Adipocyte (in vitro differentiated cells): Measurements from ENCODE around the gene DAPP1.
"Not testable (repeated sequence)": the region's sequence is repeated elsewhere in the genome, so short reads cannot be mapped to it uniquely, and the experiment has no call there.

Experiments
- DNase-seq: peaks from one replicate; pipeline ENCODE4 v3.0.0-alpha.2; 2015; ENCODE audit warnings: low read depth
- H3K27me3 ChIP-seq: replicated peaks from 2 replicates; pipeline ENCODE4 v1.7.0; 2013; ENCODE audit warnings: mild to moderate bottlenecking, low read length, moderate library complexity; ENCODE audit not compliant: control insufficient read depth, insufficient read depth
- H3K36me3 ChIP-seq: 2 replicates; pipeline ENCODE4 v1.7.0; 2013; ENCODE audit warnings: low read length, mild to moderate bottlenecking, moderate library complexity; ENCODE audit not compliant: control insufficient read depth, insufficient read depth, severe bottlenecking
- H3K4me1 ChIP-seq: 2 replicates; pipeline ENCODE4 v1.7.0; 2013; ENCODE audit warnings: mild to moderate bottlenecking, low read length, moderate library complexity; ENCODE audit not compliant: control insufficient read depth, insufficient read depth
- H3K4me3 ChIP-seq: 2 replicates; pipeline ENCODE4 v1.7.0; 2013; ENCODE audit warnings: mild to moderate bottlenecking, low read length, moderate library complexity
- H3K9ac ChIP-seq: 2 replicates; pipeline ENCODE4 v1.7.0; 2013; ENCODE audit warnings: mild to moderate bottlenecking, low read length, moderate library complexity
- H3K9me3 ChIP-seq: 2 replicates; pipeline ENCODE4 v1.7.0; 2013; ENCODE audit warnings: mild to moderate bottlenecking, low read length, moderate library complexity; ENCODE audit not compliant: control insufficient read depth

Gene DAPP1, protein sequence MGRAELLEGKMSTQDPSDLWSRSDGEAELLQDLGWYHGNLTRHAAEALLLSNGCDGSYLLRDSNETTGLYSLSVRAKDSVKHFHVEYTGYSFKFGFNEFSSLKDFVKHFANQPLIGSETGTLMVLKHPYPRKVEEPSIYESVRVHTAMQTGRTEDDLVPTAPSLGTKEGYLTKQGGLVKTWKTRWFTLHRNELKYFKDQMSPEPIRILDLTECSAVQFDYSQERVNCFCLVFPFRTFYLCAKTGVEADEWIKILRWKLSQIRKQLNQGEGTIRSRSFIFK

GRCh38 chr4:99816545-99817308 is at the start of gene DAPP1:
TSS of gene DAPP1 (plus strand) at chr4:99816827. CDS start at chr4:99816914, 87 bp downstream.
- Histone ChIP-seq H3K36me3 (no peaks in the 10 kb centered on the region), H3K9me3 (no peaks in the 10 kb centered on the region), H3K27me3 (peaks cover 24% of the 10 kb centered on the region), H3K9ac (no peak within 1 kb of the TSS), H3K4me1 (no peaks in the 10 kb centered on the region), H3K4me3 (no peak within 1 kb of the TSS)
- no peak for DNase-seq

GRCh38 chr4:99770842-99771241 is 45.8 kb upstream of the DAPP1 start:
- H3K36me3 ChIP-seq, H3K4me3 ChIP-seq, H3K9ac ChIP-seq, H3K4me1 ChIP-seq, DNase-seq, H3K9me3 ChIP-seq: not testable (repeated sequence)
- H3K27me3 ChIP-seq = peaks cover 10% of the 10 kb centered on the region

- H3K4me1 ChIP-seq = no peaks in the 10 kb centered on the region
- H3K9me3 ChIP-seq = peaks cover 2% of the 10 kb centered on the region
- H3K9ac ChIP-seq = no peak overlapping the region
- H3K4me3 ChIP-seq = no peak overlapping the region
- DNase-seq = no peak
- no peaks in the 10 kb centered on the region for H3K36me3 ChIP-seq
- H3K27me3 ChIP-seq = no peaks in the 10 kb centered on the region
Observed at GRCh38 chr4:99783940-99784339, 32.7 kb upstream of the DAPP1 start.

DNA sequence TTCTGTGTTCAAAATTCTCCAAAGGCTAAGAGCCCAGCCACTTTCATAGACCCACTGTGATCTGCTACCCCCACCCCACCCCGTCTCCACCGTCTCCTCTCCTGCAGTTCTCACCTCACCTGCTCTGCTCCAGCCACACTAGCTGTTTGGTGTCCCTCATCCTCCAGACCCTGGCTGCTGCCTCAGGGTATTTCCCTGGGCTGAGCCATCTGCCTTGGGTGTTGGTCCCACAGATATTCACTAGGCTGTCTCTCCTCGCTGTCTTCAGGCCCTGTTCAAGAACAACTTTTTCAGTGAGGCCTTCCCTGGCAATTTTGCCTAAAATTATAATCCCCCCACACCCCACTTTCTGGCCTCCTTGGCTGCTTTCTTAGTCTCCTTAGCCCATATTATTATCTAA is 31.8 kb upstream of the DAPP1 start:
- H3K27me3 ChIP-seq = no peaks in the 10 kb centered on the region
- H3K4me1 ChIP-seq = no peaks in the 10 kb centered on the region
- DNase-seq = no peak
- no peak overlapping the region for H3K4me3 ChIP-seq
- H3K9me3 ChIP-seq = peaks cover 7% of the 10 kb centered on the region
- no peaks in the 10 kb centered on the region for H3K36me3 ChIP-seq
- no peak overlapping the region for H3K9ac ChIP-seq

DNA sequence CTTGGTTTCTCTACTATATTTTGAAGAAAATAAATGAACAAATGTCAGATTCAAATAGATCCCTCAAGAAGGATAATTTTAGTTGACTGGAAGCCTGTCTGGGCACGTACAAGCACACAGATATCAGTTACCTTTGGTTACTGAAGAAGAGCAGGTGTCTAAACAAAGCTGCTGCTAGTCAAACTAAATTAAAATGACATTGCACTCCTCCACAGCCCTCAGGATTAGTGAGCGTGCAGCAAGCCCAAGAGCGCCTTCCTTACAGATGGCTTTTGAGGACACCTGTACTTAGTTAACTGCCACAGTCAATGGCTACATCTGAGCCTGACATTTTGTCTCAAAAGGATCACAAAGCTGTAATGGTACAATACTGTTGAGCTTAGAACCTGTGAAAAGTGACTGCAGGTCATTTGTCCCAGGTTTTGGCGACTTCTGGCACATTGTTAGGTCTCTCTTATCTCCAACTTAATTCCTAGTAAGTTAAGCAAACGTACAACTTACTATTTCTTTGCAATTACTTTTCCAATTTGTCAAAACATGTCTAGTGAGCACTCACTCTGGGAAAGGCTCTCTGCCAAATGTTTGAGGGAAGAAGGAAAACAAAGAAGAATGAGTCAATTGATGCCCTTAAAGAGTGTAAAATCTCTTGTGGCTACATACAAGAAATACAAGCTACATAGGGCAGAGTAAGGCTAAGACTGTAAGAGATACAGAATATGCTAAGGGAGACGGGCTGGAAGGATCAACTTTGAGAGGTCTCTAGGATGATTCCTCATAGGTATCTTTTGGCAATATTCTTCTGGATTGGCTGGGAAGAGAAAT is 25.6 kb upstream of the DAPP1 start:
- no peaks in the 10 kb centered on the region for H3K36me3 ChIP-seq
- H3K27me3 ChIP-seq = peaks cover 5% of the 10 kb centered on the region
- H3K9ac ChIP-seq = no peak overlapping the region
- peaks cover 7% of the 10 kb centered on the region for H3K9me3 ChIP-seq
- peak; percentile 16 for DNase-seq
- H3K4me3 ChIP-seq = no peak overlapping the region
- no peaks in the 10 kb centered on the region for H3K4me1 ChIP-seq

- H3K9me3 ChIP-seq = no peaks in the 10 kb centered on the region
- DNase-seq = no peak
Observed at GRCh38 chr4:99800332-99801004, 16.2 kb upstream of the DAPP1 start.

GRCh38 chr4:99801005-99801699 is 15.5 kb upstream of the DAPP1 start:
- H3K4me3 ChIP-seq = no peak overlapping the region
- H3K36me3 ChIP-seq = no peaks in the 10 kb centered on the region
- H3K9ac ChIP-seq = no peak overlapping the region
- no peak for DNase-seq
- H3K9me3 ChIP-seq = no peaks in the 10 kb centered on the region
- H3K27me3 ChIP-seq = peaks cover 25% of the 10 kb centered on the region
- peaks cover 21% of the 10 kb centered on the region for H3K4me1 ChIP-seq

More at GRCh38 chr4:99800332-99801004, 16.2 kb upstream of the DAPP1 start:
- peak overlapping the region; percentile 7 for H3K4me3 ChIP-seq
- H3K36me3 ChIP-seq = no peaks in the 10 kb centered on the region
- peaks cover 21% of the 10 kb centered on the region for H3K4me1 ChIP-seq
- H3K9ac ChIP-seq = peak overlapping the region; percentile 2
- peaks cover 25% of the 10 kb centered on the region for H3K27me3 ChIP-seq

DNA sequence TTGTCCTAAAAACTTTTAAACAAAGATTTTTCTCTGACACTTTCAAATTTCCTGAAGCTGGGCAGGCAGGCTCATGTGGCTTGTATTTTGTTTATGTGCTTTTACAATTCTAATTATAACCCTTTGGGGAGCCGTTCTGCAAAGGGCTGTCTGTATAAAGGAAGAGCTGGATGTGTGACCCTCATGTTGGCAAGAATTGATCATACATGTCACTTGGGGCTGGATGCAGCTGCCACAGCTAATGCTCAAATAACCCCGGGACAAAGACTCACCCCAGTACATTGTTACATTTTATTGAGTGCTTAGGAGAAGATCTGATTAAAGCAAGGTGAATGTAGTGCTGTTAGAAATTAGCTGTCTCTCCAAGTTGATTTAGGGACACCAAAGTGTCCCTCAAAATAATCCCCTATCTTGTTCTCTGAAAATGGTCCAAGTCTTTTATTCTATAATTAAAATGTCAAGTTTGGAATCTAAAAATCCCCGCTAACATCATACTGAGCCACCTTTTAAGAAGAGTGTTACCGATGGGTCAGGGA is 13.0 kb upstream of the DAPP1 start:
- no peak overlapping the region for H3K4me3 ChIP-seq
- no peaks in the 10 kb centered on the region for H3K9me3 ChIP-seq
- peaks cover 21% of the 10 kb centered on the region for H3K4me1 ChIP-seq
- peaks cover 25% of the 10 kb centered on the region for H3K27me3 ChIP-seq
- H3K9ac ChIP-seq = no peak overlapping the region
- no peaks in the 10 kb centered on the region for H3K36me3 ChIP-seq
- DNase-seq = no peak

DNA sequence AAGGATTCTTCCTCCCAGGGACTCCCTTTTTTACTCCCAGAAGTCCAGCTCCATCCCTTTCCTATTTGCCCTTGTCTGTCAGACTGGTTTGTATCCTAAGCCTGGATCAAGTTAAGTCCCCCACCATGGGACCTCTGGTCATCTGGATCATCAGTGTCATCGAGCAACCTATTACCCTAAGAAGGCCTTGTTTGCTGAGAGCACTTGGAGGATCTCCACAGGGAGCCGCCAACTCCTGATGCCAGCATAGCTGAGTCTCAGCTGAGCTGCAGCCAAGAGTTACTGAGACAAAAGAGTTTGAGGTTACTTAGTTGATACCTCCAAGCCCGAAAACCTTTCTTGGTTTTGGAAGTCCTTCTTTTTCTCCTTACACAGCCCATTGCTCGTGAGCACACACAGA is 10.1 kb upstream of the DAPP1 start:
- H3K4me1 ChIP-seq = no peaks in the 10 kb centered on the region
- DNase-seq = no peak
- H3K4me3 ChIP-seq = no peak overlapping the region
- no peaks in the 10 kb centered on the region for H3K9me3 ChIP-seq
- no peak overlapping the region for H3K9ac ChIP-seq
- peaks cover 25% of the 10 kb centered on the region for H3K27me3 ChIP-seq
- no peaks in the 10 kb centered on the region for H3K36me3 ChIP-seq

DNA sequence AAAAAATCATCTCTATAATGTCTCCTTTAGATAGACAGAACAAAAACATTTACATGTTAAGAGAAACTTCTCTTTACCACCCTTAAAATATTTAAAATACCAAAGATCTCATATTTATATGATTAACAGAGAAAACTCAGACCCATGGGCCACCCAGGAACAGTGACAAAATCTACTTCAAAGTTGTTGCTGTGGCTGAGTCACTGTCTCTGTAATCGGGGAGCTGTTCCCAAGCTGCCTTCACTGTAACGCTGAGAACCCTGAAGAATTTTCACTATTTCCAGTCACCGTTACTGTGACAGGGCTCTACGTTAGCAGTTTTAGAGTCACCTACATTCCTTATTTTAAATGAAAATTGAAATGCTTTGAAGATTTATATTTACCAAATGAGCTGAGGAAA is 9.0 kb upstream of the DAPP1 start:
- Histone ChIP-seq H3K36me3 (no peaks in the 10 kb centered on the region), H3K4me1 (no peaks in the 10 kb centered on the region), H3K27me3 (peaks cover 21% of the 10 kb centered on the region), H3K9ac (no peak overlapping the region), H3K9me3 (no peaks in the 10 kb centered on the region), H3K4me3 (no peak overlapping the region)
- DNase-seq = no peak
